GM23248 (cell line): ENCODE results near the gene TOP3B. TPM values are rescaled to one million over a fixed set of nuclear protein-coding genes. Genes with fewer than 3 reads are reported as not detected.

Experiments used
- DNase-seq: peaks from one replicate; pipeline ENCODE4 v3.0.0-alpha.2; 2015
- H2AFZ ChIP-seq: fragments of 200-600 bp; sonication (generic); 2 replicates; pipeline ENCODE4 v1.6.1; 2016; ENCODE audit warnings: antibody characterized with exemption
- H3F3A ChIP-seq: fragments of 200-600 bp; sonication (generic); 2 replicates; pipeline ENCODE4 v1.6.1; 2016; ENCODE audit warnings: mild to moderate bottlenecking, antibody characterized with exemption, mixed run types; ENCODE audit not compliant: insufficient read depth
- H3K27ac ChIP-seq: fragments of 200-600 bp; sonication (generic); 2 replicates; pipeline ENCODE4 v1.5.1; 2016; ENCODE audit warnings: mild to moderate bottlenecking
- H3K27me3 ChIP-seq: fragments of 200-600 bp; sonication (generic); replicated peaks from 2 replicates; pipeline ENCODE4 v1.6.1; 2016; ENCODE audit warnings: mild to moderate bottlenecking; ENCODE audit not compliant: insufficient read depth
- H3K36me3 ChIP-seq: fragments of 200-600 bp; sonication (generic); 2 replicates; pipeline ENCODE4 v1.6.1; 2016; ENCODE audit warnings: low read depth, mild to moderate bottlenecking
- H3K4me1 ChIP-seq: fragments of 200-600 bp; sonication (generic); 2 replicates; pipeline ENCODE4 v1.6.1; 2016; ENCODE audit warnings: mild to moderate bottlenecking; ENCODE audit not compliant: insufficient read depth
- H3K4me2 ChIP-seq: fragments of 200-600 bp; sonication (generic); one replicate; pipeline ENCODE4 v1.6.1; 2016; ENCODE audit warnings: mild to moderate bottlenecking; ENCODE audit not compliant: unreplicated experiment
- H3K4me3 ChIP-seq: fragments of 200-600 bp; sonication (generic); 2 replicates; pipeline ENCODE4 v1.5.1; 2016; ENCODE audit warnings: mild to moderate bottlenecking
- H3K79me2 ChIP-seq: fragments of 200-600 bp; sonication (generic); 2 replicates; pipeline ENCODE4 v1.6.1; 2016; ENCODE audit warnings: mild to moderate bottlenecking; ENCODE audit not compliant: insufficient read depth
- H3K9ac ChIP-seq: fragments of 200-600 bp; sonication (generic); 2 replicates; pipeline ENCODE4 v1.6.1; 2016; ENCODE audit warnings: mild to moderate bottlenecking
- H3K9me2 ChIP-seq: fragments of 200-600 bp; sonication (generic); 2 replicates; pipeline ENCODE4 v1.6.1; 2016; ENCODE audit warnings: mixed run types, mild to moderate bottlenecking, moderate library complexity; ENCODE audit not compliant: insufficient read depth
- H3K9me3 ChIP-seq: fragments of 200-600 bp; sonication (generic); one replicate; pipeline ENCODE4 v1.6.1; 2017; ENCODE audit warnings: low read depth
- H4K20me1 ChIP-seq: fragments of 200-600 bp; sonication (generic); 2 replicates; pipeline ENCODE4 v1.6.0; 2016; ENCODE audit not compliant: insufficient read depth
- EZH2 ChIP-seq: fragments of 200-600 bp; sonication (generic); IDR thresholded peaks from 2 replicates; pipeline ENCODE4 v1.6.1; 2018; ENCODE audit warnings: antibody characterized with exemption, mild to moderate bottlenecking; ENCODE audit not compliant: insufficient read depth, poor library complexity, severe bottlenecking
- EZH2phosphoT487 ChIP-seq: fragments of 200-600 bp; sonication (generic); IDR thresholded peaks from 2 replicates; pipeline ENCODE4 v1.6.1; 2018; ENCODE audit warnings: antibody characterized with exemption, moderate library complexity, mild to moderate bottlenecking, low read depth; ENCODE audit not compliant: insufficient read depth
- WGBS, 2 experiments: methylation state at CpG; one replicate each; pipeline ENCODE4 v1.1.6; 2015 to 2017; ENCODE audit warnings: low lambda C conversion rate in 2 of 2, low coverage in 1 of 2; ENCODE audit errors: missing lambda C conversion rate in 2 of 2; 5-methylcytosine and 5-hydroxymethylcytosine counted together
- in situ Hi-C: fragments of 300-500 bp; cut with MboI; formaldehyde crosslinking; loops from 2 replicates; pipeline ENCODE4 v1.15.0; 2020
- polyA plus RNA-seq: library from polyadenylated mRNA; unstranded; fragments of >200 nt; fragmentation: Nextera tagmentation; extraction: Ambion mirVana; gene quantifications from 2 replicates; pipeline ENCODE4 v1.2.1, GENCODE V29; 2016
- total RNA-seq: library from RNA; depleted of rRNA; stranded (reverse); fragments of >200 nt; shearing (Covaris generic); gene quantifications from 2 replicates; pipeline ENCODE4 v1.2.3, GENCODE V29; 2014

TOP3B gene
- total and polyA plus RNA-seq, 2 experiments from 2014 or later, result 11.6 to 16.0 TPM

GRCh38 chr22:21921729-21922128 is 60.9 kb downstream of the TOP3B start:
- Histone ChIP-seq H3K79me2 (no peaks in the 10 kb centered on the region), H3K27ac (no peak overlapping the region), H3K9me2 (no peaks in the 10 kb centered on the region), H2AFZ (no peak overlapping the region), H3F3A (no peaks in the 10 kb centered on the region), H3K4me1 (no peaks in the 10 kb centered on the region), H3K36me3 (no peaks in the 10 kb centered on the region; the same call in 1 of the 2 replicates), H3K4me3 (no peak overlapping the region), H3K4me2 (no peak overlapping the region), H3K9ac (no peak overlapping the region), H3K27me3 (no peaks in the 10 kb centered on the region), H4K20me1 (no peaks in the 10 kb centered on the region), H3K9me3 (no peaks in the 10 kb centered on the region)
- peak; percentile 26 for DNase-seq
- in situ Hi-C loops, result no loop called here
- 81 to 82% methylated on average over 8 of the region's 8 CpGs for WGBS, 2 experiments
- TF ChIP-seq EZH2phosphoT487, result no peak
- no peak for TF ChIP-seq EZH2

GRCh38 chr22:21921184-21921721 is 61.3 kb downstream of the TOP3B start:
- no peak overlapping the region for H3K4me2 ChIP-seq
- in situ Hi-C loops, result no loop called here
- H3K27me3 ChIP-seq, result no peaks in the 10 kb centered on the region
- 86 to 93% methylated on average over 13 of the region's 13 CpGs for WGBS, 2 experiments
- H3K36me3 ChIP-seq, result no peaks in the 10 kb centered on the region; the same call in 1 of the 2 replicates
- no peak overlapping the region for H3K9ac ChIP-seq
- H3K9me2 ChIP-seq, result no peaks in the 10 kb centered on the region
- no peaks in the 10 kb centered on the region for H3F3A ChIP-seq
- no peaks in the 10 kb centered on the region for H3K79me2 ChIP-seq
- no peak overlapping the region for H3K4me3 ChIP-seq
- H4K20me1 ChIP-seq, result no peaks in the 10 kb centered on the region
- TF ChIP-seq EZH2phosphoT487 (no peak), EZH2 (no peak)
- no peak for DNase-seq
- no peaks in the 10 kb centered on the region for H3K4me1 ChIP-seq
- no peaks in the 10 kb centered on the region for H3K9me3 ChIP-seq
- no peak overlapping the region for H2AFZ ChIP-seq
- no peak overlapping the region for H3K27ac ChIP-seq

GRCh38 chr22:21920341-21921183 is 62.0 kb downstream of the TOP3B start:
- TF ChIP-seq EZH2phosphoT487 (no peak), EZH2 (no peak)
- no peak overlapping the region for H3K9ac ChIP-seq
- no peaks in the 10 kb centered on the region for H3K4me1 ChIP-seq
- no peaks in the 10 kb centered on the region for H4K20me1 ChIP-seq
- in situ Hi-C loops, result no loop called here
- H3K4me2 ChIP-seq, result no peak overlapping the region
- no peak overlapping the region for H3K27ac ChIP-seq
- H3K9me3 ChIP-seq, result no peaks in the 10 kb centered on the region
- no peaks in the 10 kb centered on the region for H3F3A ChIP-seq
- H3K27me3 ChIP-seq, result no peaks in the 10 kb centered on the region
- DNase-seq, result no peak
- H3K36me3 ChIP-seq, result no peaks in the 10 kb centered on the region; the same call in 1 of the 2 replicates
- H3K79me2 ChIP-seq, result no peaks in the 10 kb centered on the region
- 85 to 90% methylated on average over 16 of the region's 16 CpGs for WGBS, 2 experiments
- H3K9me2 ChIP-seq, result no peaks in the 10 kb centered on the region
- H2AFZ ChIP-seq, result no peak overlapping the region
- H3K4me3 ChIP-seq, result no peak overlapping the region

GRCh38 chr22:21919526-21920307 is 62.9 kb downstream of the TOP3B start:
- no peak overlapping the region for H3K4me3 ChIP-seq
- no peaks in the 10 kb centered on the region for H3K36me3 ChIP-seq
- in situ Hi-C loops, result no loop called here
- no peaks in the 10 kb centered on the region for H3F3A ChIP-seq
- H2AFZ ChIP-seq, result no peak overlapping the region
- no peak overlapping the region for H3K27ac ChIP-seq
- no peaks in the 10 kb centered on the region for H3K9me2 ChIP-seq
- no peaks in the 10 kb centered on the region for H3K27me3 ChIP-seq
- H3K4me1 ChIP-seq, result no peaks in the 10 kb centered on the region
- H3K4me2 ChIP-seq, result no peak overlapping the region
- H3K9ac ChIP-seq, result no peak overlapping the region
- no peaks in the 10 kb centered on the region for H4K20me1 ChIP-seq
- no peak for TF ChIP-seq EZH2phosphoT487
- TF ChIP-seq EZH2, result no peak
- H3K79me2 ChIP-seq, result no peaks in the 10 kb centered on the region
- 71 to 73% methylated on average over 20 of the region's 20 CpGs for WGBS, 2 experiments
- no peaks in the 10 kb centered on the region for H3K9me3 ChIP-seq
- no peak for DNase-seq
